Stimulated activated CD8-positive, alpha-beta memory T cell treated with anti-CD3 and anti-CD28 coated beads, Interleukin-15, amount 100 ng/mL, for 1 hour (primary cell): Measurements from ENCODE around the gene SSC5D.
A peak's percentile ranks its signal among the peaks of the same experiment; 100 is the strongest.
"Not testable (repeated sequence)": the region's sequence is repeated elsewhere in the genome, so short reads cannot be mapped to it uniquely, and the experiment has no call there.

Source experiments
- DNase-seq: peaks from one replicate; pipeline ENCODE4 v3.0.0-alpha.2; 2020; ENCODE audit warnings: low read depth

SSC5D gene

DNA sequence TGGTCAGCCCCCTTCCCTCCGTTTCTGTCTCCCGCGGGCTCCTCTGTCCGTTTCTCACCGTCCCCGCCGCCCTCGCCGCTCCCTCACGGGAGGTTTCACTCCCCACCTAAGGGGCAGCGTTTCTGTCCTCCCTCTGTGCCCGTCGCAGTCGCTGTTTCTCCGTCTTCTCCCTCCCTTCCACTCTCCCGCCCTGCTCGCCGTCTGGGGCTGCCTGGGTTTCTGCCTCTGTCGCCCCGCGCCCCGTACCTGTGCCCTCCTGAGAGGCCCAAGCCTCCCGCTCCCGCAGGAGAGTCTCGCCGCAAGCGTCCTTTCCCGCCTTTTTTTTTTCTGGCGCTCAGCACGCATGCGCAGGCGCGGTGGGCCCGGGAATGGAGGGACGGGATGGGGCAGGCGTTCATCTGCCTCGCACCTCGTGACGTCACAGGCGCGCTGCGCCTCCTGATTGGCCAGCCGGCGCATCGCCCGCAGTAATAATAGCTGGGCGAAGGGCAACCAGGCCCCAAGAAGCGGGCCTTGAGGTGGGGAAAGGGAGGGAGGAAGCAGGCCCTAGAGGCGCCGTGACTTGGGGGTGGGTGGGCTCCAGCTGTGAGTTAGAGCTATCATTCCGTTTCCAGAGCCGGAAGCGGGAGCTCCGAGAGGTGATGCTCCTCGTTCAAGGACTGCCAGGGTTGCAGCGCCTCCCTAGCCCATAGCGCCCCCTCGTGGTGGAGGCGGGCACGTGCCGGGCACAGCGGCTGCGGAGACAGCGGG, 15.4 kb downstream of the SSC5D start:
- peak; percentile 89 for DNase-seq

DNA sequence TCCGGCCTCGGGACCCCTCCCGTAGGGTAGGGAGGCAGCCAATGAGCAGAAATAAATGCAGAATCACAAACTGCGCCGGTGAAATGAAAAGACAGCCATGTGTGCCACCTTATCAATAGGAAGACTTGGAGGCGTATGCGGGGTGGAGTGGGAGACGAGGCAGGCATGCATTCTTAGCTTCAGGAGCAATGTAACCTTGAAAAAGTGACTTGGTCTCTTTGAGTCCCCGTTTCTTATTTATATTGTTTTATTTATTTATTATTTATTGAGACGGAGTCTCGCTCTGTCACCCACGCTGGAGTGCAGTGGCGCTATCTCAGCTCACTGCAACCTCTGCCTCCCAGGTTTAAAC, 16.0 kb downstream of the SSC5D start:
- no peak for DNase-seq

DNA sequence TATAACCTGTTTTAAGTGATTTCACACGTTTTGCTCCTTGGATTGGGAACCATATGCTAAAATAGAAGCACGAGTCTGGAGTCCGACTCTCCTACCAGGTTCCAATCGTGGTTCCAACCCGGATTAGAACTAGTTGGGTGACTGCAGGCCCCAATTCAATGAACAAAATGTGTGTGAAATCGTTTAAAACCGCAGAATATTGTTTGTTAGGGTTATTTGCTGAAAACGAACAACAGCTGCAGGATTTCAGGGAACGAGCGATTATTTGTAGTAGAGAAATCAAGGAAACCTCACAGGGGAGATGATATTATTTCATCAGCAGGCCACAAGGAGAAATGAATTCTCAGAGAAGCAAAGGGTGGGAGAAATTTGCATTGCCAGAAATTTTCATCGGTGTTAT, 16.7 kb downstream of the SSC5D start:
- DNase-seq = no peak

DNA sequence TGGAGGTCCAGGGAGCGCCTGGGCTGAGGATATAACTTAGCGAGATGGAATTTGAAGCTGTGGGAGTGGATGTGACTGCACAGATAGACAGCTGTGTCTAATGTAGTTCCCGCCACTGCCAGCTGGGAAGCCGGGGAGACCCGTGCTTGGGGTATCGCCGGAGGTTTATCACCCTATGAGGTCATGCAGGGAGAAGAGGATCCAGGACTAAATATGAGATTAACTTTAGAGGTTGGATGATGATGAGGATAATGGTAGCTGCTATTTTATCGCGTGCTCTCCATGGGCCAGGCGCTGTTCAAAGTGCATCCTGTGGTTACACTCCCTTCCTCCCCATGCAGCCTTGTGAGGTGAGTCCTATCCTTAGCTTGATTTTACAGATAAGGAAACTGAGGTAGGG, 19.9 kb downstream of the SSC5D start:
- no peak for DNase-seq

DNA sequence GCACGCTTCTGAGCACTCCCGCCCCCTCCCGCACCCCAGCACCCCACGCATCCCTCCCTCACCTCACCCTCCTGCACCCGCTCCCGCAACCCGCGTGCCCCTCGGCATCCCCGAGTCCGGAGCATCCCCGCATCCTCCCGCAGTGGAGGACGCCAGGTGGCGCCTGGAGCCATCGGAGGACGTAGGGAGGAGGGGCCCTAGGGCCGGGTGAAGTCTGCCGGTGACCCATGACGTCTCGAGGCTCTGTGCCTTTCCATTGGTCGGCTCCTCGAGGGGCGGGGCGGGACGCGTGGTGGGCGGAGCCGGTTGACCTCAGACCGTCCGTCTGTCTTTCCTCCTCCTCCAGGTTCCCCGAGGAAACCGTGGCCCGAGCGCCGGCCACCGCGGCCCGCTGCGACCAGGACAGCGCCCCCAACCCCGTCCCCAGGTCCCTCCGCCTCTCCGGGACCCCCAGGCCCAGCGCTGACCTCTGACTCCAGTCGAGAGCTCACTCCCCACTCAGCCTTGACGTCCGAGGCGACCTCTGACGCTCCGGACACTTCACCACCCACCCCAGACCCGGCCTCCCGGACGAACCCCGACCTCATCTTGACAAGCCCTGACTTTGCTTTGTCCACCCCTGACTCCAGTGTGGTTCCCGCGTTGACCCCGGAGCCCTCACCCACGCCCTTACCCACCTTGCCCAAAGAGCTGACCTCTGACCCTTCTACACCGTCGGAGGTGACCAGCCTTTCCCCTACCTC, 28.8 kb downstream of the SSC5D start:
- peak; percentile 84 for DNase-seq

DNA sequence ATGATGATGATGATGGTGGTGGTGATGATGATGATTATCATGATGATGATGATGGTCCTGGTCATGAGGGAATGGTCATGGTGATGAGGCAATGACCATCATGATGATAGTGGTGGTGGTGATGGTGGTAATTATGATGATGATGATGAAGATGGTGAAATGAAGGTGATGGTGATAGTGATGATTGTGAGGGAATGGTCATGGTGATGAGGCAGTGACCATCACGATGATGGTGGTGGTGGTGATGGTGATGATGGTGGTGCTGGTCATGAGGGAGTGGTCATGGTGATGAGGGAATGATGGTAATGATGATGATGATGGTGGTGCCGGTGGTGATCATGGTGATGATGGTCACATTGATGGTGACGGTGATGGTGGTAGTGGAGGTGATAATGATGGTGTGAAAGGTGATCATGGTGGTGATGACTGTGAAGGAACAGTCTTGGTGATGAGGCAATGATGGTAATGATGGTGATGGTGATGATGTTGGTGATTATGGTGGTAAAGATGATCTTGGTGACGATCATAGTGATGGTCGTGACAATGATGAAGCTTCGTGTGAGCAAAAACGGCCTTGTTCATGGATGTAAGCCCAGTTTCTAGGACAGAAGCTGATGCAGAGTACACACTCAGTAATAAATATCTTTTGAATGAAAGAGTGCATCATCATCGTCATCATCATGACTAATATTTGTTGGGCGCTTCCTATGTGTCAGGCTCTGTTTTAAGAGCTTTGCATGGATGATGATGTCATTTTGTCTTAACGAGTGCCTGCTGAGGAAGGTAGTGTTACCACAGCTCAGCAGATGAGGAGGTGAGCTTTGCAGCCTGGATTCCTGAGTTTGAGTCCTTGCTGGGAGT, 31.4 kb downstream of the SSC5D start:
- no peak for DNase-seq

DNA sequence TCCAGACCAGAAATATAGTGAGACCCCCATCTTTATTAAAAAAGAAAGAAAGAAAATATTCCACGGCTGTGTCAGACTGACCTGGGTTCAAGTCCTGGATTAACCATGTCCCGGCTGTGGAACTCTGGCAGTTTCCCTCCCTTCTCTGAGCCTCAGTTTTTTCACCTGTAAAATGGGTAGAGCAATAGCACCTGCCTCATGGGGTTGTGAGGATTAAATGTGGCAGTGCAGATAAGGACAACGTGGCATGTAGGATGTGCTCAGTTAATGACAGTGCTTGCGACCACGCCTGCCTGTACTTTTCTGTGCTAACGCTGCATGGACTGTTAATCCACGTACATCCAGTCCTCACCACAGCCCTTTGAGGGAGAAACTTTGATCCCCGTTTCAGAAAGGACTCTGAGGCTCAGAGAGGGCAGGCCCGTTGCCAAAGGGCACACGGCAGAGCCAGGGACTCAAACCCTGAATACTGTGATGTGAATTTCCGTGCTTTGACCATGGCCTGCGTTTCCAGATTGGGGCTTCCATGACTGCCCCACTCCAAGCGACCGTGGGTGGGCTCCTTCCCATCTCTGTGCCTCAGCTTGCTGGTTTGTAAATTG, 32.6 kb downstream of the SSC5D start:
- DNase-seq = no peak

DNA sequence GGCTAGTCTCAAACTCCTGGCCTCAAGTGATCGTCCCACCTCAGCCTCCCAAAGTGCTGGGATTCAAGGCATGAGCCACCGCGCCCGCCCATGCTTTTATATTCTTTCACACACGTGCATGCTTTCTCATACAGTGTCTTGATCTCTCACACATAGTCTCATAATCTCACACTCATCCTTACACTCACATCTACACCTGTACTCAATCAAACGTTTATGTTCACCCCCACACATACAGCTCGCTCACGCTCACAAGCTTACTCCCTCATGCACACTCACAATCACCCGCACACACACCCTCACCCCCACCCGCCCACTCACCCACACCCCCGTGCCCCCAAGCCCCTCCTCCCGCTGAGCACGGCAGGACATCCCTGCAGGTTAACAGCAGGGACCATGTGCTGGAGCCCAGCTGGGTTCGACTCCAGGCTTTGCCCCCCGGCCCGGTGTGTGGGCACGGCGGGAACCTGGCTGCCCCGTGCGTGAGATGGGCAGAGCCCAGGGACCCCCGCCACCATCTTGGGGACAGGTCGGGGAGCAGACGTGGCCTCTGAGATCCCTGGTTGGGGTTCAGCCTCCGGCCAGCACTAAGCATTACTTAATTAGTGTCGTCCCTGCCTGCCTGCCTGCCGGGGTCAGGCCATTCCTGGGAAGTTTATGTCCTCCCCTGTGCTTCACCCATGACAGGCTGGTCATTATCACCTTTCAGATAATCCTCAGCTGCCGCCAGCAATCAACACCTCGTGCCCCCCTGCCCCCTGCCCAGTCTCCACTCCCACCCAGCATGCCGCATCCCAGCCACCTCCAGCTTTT, 37.3 kb downstream of the SSC5D start:
- no peak for DNase-seq

DNA sequence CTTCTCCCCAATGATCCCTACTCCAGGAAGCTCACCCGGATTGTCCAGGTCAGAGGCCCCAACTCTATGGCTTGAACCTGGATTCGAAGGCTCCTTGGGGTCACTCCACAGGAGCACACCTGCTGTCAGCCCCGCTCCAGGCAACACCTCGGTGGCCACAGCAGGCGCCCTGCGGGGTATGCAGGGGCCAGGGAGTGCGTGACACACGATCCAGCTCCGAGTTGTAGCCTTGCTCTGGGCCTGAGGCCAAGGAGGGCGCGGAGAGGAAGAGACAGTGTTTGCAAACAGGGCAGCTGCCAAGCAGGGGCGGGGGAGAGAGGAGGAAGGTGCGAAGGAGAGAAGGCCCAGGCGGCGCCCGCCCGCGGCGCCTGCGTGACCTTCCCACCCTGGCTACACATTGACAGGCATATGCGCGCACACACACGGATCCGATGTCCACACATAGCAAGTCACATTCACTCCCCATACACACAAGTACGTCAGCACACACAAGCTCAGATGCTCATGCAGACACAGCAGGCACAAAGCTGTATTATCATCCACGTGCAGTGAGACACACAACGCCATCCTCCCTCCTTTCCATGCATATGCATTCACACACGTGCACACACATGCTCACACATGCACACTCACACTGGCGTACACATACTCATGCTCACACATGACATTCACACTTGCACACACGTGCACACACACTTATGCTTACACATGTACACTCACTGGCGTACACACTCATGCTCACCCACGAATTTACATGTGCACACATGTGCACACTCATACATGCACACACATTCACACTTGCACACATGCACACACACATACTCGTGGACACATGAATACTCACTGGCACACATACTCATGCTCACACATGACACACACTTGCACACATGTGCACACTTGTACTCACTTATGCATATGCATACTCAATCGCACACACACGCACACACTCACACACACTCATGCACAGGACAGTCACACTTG, 38.3 kb downstream of the SSC5D start:
- DNase-seq = no peak

DNA sequence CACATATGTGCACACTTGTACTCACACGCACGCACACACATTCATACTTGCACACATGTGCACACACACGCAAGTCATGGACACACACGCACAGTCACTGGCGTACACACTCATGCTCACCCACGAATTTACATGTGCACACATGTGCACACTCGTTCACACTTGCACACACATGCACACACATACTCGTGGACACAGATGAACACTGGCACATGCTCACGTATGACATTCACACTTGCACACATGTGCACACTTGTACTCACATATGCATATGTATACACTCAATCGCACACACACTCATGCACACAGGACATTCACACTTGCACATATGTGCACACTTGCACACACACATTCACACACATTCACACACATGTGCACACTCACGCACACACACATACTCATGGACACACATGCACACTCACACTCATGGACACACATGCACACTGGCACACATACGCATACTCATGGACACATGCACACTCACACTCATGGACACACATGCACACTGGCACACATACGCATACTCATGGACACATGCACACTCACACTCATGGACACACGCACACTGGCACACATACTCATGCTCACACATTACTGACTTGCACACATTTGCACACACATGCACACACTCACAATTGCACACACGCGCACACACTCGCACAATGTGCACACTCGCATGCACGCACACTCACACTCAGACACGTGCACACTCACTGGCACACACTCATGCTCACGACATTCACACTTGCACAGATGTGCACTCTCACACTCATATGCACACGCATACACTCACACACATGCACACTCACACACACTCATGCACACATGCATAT, 39.2 kb downstream of the SSC5D start:
- DNase-seq = no peak

DNA sequence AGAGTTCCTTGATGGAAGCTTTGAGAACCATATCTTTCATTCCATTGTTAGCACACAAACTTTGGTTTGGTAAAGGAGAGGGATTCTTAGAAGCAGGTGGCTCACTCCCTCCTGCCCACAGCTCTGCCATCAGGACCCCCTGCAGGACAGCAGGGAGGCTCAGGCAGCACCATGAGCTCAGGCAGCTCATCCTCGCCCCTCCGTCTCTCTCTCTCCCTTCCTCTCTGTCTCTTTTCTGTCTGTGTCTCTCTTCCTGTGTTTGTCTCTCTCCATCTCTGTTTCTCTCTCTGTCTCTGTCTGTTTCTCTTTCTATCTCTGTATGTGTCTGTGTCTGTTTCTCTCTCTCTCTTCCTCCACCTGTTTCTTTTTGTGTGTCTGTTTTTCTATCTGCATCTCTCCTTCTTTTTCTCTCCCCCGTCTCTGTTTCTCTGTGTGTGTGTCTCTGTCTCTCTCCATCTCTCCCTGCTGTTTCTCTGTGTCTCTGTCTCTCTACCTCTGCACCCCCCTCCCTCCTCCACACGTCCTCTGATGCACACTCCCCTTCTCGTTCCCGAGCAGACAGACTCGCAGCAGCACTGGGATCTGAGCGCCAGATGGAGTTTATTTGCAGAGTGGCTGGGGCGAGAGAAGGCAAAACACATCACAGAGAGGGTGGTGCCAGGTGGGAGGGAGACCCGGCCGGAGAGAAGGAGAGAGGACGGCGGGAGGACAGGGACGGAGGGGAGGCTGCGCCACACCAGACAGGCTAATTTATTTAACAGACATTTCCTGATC, 40.0 kb downstream of the SSC5D start:
- no peak for DNase-seq

DNA sequence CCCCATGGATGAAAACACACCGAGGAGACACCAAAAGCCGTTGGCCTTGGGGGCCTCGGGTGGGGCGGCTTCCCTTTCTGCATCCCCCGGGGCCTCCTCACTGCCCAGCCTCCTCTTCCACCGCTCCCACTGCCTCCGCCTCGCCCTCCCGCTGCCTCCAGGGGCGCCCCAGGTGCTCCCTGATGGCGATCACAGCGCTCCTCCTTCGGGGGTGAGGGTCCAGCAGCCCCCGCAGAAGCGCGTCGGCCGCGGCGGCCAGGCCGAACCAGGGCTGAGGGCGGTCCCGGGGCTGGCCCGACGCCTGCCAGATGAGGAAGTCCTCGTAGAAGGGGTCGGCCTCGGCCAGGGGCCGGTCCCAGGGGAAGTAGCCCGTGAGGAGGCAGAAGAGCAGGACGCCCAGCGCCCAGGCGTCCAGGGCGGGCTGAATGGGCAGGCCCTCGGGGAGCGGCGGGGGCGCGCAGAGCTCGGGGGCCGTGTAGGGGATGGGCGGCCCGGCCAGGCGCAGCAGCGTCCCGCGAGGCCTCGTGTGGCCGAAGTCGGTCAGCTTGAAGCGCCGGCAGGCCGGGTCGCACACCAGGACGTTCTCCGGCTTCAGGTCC, 41.5 kb downstream of the SSC5D start:
- no peak for DNase-seq

DNA sequence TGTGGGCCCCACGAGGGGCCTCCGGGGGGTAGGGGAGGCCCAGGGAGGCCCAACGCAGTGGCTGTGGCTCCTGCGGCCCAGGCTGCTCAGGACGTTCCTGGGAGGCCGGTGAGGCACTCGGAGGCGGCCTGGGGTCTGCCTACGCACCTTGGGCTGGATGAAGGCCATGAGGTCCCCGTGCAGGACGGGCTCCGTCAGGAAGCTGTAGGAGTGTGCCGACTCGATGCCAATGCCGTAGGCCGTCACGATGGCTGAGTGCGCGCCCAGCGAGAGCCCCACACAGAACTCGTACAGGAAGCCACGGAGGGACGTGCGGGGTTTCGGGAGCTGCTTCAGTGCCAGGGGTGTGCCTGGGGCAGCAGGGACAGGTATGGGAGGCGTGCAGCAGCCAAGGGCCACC, 42.8 kb downstream of the SSC5D start:
- no peak for DNase-seq

DNA sequence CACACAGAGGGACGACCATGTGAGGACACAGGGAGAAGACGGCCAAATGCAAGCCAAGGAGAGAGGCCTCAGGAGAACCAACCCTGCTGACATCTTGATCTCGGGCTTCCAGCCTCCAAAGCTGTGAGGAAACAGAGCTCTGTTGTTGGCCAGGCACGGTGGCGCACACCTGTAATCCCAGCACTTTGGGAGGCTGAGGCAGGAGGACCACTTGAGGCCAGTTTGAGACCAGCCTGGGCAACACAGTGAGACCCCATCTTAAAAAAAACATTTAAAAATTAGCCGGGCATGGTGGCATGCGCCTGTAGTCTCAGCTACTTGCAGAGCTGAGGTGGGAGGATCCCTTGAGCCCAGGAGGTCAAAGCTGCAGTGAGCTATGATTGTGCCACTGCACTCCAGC, 46.0 kb downstream of the SSC5D start:
- DNase-seq = not testable (repeated sequence)

DNA sequence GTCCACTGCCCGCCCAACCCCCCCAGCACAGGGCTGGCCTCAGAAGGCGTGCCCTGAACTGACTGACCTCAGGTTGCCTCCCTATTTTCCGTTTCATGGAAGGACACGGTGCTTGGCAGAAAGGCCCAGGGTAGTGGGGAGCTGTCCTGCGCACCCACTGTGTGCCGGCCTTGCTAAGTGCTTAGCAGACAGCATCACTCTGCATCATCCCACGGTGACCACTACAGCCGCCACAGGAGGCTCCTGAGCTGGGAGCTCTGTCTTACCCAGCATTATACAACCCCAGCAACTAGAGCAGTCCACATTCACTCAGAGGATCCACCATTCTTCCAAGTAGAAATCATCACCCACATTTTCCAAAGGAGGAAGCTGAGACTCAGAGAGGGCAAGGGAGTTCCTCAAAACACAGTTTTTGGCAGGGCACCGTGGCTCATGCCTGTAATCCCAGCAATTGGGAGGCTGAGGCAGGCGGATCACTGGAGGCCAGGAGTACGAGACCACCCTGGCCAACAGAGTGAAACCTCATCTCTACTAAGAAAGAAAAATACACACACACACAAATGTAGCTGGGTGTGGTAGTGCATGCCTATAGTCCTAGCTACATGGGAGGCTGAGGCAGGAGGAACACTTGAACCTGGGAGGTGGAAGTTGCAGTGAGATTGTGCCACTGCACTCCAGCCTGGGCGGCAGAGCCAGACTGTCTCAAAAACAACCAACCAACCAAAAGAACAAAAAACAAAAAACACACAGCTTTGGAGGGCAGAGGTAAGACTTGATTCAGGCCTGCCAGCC, 47.1 kb downstream of the SSC5D start:
- no peak for DNase-seq

DNA sequence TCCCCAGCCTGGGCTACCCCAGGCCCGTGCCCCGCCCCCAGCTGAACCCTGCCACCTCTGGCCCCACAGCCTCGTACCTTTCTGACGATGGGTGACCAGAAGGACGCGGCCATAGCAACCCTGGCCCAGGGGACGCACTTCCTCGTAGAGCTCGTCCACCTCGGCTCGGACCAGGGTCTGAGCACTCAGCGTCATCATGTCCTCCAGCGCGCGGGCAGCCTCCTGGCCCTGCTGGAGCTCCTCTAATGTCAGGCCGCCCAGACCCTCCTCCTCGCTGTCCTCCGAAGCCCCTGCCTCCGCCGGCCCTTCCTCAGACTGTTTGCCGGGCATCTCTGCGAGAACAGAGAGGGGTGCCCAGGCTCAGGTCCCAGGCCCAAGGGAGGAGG, 47.7 kb downstream of the SSC5D start:
- DNase-seq = no peak

DNA sequence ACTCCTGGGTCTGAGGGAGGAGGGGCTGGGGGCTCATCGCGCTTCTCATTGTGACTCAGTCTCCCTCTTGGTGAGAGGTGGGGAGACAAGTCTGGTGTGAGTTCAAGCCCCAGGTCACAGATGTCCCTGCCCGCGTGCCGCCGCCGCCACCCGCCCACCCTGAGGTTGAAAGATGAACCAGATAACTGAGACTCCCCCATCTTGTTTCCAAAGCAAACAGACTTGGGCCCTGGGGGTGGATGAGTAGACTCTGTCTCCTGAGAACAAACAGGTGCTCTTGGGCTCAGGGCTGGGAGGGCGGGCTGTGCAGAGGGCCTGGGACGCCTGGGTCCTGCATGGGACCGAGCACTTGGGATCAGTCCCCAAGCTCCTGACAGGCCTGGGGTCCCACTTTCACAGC, 48.1 kb downstream of the SSC5D start:
- no peak for DNase-seq
